HG03045 (cell line): ENCODE measurements around the gene SEPHS1.
A peak's percentile ranks its signal among the peaks of the same experiment; 100 is the strongest.
"Not testable (repeated sequence)": the region's sequence is repeated elsewhere in the genome, so short reads cannot be mapped to it uniquely, and the experiment has no call there.

Experiments
- ATAC-seq: cut with Tn5 transposase; IDR thresholded peaks from one replicate; pipeline ENCODE4 v1.9.1; 2021; ENCODE audit warnings: mild to moderate bottlenecking, moderate library complexity; ENCODE audit not compliant: unreplicated experiment

The SEPHS1 gene

DNA sequence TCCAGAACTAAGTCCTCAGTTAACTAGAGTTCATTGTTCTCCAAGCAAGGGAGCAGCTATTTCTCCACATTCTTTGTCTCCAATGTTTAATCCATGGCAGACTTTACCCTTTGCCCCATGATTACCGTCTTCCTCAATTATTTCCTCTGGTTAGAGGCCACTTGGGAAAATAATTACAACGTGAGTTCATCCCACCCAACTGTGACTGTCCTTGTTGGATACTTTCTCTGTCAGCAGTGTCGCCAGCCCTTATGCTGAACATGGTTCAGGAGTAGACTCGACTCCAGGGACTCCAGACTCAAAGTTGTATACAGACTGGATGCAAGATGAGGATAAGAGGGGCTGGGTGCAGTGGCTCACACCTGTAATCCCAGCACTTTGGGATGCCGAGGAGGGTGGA is 17.1 kb upstream of the SEPHS1 start:
- no peak for ATAC-seq

GRCh38 chr10:13360587-13360986 is 12.5 kb upstream of the SEPHS1 start:
- ATAC-seq, result no peak

- ATAC-seq, result no peak
Observed at GRCh38 chr10:13356392-13356791, 8.3 kb upstream of the SEPHS1 start.

DNA sequence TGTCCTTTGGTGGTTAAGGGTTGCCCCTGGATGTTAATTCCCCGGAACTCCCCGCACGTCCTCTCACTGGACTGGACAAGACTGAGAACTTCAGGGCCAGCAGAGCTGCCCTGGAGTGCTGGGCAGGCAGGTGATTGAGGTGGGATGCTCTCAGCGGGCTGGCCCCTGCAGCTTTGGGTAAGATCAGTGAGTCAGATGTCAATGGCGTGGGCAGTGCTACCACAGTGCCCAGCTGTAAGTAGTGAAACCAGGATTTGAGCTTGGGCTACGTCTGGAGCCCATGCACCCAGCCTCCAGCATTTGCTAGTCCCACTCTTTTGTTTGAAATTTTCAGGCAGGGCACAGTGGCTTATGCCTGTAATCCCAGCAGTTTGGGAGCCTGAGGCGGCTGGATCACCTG is 6.7 kb upstream of the SEPHS1 start:
- no peak for ATAC-seq

- ATAC-seq, result no peak
Observed at GRCh38 chr10:13352519-13352918, 4.4 kb upstream of the SEPHS1 start.

DNA sequence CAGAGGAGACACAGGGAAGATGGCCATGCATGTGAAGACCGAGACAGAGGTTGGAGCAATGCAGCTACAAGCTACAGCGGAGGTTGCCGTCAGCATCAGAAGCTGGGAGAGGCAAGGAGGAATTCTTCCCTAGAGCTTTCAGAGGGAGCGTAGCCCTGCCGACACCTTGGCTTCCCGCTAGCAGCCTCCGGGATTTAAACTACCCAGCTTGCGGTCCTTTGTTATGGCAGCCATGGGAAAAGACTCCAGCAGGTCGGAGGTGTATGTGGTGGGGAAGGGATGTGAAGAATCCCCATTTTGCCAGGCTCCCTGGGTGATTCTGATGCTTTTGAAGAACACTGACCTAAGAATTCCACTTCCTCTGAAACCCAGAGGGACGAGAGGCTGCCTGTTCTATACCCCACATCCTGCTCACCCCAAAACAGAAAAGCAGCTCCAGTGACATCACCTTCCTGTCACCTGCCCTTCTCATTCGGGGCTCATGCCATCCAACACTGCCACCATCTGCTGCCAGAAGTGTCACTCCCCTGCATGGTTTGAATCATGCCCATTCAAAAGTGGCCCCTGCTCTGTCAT is 3.3 kb upstream of the SEPHS1 start:
- no peak for ATAC-seq

DNA sequence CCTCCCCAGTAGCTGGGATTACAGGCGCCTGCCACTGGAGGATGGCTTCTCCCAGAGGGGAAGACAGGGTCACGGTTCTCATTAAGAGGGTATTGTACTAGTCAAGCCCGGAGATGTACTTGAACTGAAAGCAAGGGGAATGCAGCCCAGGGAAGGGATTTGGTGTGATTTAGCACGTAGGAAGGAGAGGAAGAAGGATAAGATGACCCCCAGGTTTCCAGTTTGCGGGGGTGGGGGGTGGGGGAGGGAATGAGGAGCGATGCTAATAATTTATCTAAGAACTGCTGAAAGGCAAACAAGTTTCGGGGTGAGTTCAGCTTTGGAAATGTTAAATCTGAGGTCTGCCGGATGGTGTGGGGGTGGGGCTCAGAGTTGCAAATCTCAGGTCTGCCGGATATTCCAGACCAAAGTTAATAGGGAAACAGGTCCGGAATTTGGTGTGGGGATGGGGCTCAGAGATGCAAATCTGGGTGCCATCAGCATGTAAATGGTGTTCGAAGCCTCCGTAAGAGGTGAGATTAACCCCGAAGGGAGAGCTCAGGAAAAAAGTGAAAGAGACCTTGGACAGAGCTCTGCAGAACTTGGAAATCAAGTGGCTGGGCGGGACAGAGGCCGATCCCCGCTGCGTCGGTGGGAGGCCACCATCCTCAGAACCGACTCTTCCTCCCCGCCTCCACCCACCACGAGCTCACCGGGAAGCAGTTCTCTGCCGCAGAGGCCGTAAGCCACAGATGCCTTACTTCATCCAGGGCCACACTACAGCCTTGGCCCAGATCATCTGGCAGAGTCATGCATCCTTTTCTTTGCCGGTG is 1.6 kb upstream of the SEPHS1 start:
- ATAC-seq, result no peak

- peak; percentile 62 for ATAC-seq
Observed at GRCh38 chr10:13347500-13348156, 465 bp downstream of the SEPHS1 start.

DNA sequence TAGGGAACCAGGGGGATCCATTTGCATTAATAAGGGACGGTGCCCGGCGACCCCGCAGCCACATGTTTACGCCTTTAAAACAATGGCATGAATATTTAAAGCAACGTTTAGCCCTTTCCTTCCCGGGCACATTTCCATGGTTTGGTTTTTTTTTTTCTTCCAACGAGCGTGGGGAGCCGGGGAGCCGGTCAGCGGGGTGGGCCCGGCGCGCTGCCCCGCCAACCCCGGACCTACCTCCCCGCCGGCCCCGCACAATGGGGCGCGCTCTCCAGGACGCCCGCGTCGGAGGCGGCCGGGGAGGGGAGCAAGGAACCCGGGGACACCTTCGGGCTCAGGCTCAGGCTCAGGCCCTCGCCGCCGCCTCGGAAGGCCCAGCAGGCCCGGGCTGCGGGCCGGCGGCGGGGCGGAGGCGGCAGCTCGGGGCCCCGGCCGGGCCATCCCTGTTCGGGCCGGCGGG is 1.0 kb downstream of the SEPHS1 start:
- peak; percentile 34 for ATAC-seq

DNA sequence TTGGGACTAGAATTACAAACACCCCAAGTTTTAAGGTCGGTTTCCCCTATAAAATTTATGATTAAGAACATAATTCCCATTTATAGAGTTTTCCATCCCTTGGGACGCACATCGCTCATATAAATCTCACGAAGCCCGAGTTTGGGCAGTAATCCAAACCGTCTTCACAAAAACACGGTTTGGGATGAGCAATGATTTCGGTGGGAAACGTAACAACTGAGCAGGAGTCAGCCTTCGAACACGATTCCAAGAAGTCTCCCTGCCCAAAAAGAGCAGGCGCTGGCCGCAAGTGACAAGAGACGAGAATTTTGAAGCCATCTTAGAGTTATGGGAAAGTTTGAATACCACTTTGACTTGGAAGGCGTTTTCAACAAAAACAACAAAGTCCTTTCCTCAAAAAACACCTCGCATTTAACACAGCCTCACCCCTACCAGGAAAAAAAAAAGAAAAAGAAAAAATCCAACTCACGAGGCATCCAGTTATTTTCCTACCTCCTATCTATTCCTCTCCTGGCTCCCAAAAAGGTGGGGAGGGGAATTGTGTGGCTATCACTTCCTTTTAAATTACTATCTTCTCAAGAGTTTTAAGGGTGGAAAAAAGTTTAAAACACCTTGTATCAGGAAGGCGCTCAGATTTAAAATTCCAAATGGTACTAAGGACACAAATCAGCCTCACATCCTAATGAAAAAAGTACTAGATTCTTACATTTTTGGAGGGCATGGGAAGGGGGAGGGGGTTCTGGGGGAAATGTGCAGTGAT is 1.6 kb downstream of the SEPHS1 start:
- ATAC-seq, result no peak

DNA sequence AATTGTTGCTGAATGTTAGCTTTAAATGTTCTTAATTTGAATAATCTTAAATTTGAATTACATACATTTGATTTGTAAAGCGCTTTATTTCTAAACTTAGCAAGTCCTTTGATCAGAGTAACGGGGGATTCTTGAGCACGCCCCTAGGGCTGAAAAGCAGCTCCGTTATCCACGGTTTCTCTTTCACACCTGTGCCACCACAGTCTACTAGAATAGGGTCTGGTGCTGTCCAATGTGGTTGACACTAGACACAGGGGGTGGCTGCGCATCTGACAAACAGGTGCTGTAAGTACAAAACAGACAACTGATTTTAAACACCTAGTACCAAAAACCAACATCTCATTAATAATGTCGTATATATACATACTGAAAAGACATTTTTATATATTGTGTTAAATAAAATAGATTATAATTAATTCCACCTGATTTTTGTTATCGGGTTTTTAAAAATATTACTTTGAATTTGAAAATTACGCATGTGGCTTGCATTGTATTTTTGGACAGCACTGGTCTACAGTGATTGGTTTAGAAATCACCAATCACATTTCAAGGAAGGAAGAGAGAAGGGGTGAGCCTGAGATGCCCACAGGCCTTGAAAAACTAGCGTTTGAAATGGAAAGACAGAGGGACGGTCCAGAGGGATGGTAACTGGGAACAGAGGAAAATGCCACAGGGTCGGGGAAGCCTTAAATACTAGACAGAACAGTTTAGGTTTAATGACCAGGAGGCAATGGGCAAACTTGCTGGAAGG is 7.3 kb downstream of the SEPHS1 start:
- ATAC-seq, result peak; percentile 95

- no peak for ATAC-seq
Observed at GRCh38 chr10:13340068-13340467, 8.0 kb downstream of the SEPHS1 start.

DNA sequence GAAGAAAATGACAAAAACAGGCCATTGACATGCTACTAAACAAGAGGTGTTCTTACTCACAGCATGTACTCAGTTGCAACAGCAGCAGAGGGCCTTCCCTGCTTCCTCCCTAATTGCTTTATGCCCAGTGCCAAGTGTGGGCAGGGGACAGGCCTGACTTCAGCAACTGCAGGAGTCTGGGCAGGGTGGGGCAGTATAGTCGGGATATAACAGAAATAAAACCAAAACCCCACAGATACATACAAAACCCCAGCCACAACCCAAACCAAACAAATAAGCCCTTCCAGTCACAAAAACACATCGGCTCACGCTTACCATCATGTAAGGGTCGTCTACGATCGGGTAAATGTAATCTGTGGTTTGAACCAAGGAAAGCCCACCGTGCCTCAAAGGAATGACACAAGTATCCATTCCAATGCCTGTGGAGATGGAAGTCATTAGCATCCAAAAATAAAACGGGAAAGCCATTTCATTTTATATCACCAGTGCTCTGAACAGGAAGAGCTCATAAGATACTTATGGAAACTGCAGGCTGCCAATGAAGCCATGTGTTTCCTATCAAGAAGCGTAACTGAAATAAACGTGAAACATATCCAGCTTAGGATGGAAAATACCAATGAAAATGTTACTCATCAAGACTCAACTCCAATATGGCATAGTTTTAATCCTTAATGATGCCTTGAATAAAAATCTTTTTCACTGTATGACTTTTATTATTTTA is 9.5 kb downstream of the SEPHS1 start:
- no peak for ATAC-seq

DNA sequence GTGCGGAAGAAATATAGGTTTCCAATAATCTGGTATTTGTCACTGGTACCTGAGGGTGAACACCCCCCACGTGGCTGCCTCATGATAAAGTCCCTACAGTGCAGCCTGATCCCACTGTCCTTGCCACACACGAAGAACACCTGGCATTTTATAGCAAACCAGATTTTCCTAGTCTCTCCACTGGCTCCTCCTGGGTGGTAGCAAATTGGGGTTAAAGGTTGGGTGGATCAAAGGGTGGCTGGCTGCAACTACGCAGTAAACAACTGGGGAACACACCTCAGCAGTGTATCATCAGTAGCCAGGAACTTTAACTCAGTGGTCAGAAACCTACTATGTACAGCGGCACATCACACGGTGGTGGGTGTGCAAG is 10.3 kb downstream of the SEPHS1 start:
- ATAC-seq, result no peak

DNA sequence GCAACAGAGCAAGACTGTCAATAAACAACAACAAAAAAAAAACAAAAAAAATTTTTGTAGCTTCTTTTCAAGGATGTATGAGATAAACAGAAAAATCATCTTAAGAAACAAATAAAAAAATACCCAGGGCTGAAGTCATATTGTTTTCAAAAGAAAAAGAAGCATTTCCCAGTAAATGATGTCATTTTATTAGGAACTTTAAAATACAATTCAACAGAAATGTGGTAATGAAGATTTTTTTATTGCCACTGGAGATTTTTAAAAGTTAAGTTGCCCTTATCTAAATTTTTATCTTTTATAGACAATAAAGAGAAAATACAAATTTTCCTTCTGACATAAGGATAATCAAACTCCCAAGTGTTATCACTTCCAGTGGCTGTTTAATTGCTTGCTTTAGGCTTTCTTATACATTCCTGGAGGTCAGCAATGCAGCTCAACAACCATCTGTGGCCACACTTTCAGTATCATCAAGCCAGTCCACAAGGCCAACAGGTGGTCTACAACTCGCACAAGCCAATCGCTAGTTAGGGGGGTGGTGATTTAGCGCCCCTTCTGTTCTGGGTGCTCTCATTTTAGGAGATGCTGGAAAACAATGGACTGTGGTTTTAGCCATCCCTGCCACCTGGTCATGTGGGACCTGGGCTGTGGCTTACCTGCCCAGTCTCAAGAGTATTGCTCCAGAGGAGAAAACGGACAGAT is 10.8 kb downstream of the SEPHS1 start:
- ATAC-seq, result no peak

DNA sequence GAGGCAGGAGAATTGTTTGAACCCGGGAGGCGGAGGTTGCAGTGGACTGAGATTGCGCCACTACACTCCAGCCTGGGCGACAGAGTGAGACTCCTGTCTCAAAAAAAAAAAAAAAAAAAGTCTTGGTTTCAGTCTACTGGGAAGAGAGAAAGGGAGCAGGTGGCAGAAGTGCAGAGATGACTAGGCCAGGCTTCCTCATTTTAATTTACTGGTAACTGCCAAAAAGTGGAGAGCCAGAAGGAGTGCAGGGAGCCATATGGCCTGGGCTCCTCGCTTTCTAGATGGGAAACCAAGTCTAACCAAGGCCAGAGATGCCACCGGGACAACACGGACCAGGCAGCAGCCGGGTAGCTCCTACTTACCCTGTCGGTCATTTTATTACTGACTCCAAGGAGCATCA is 12.2 kb downstream of the SEPHS1 start:
- no peak for ATAC-seq

- ATAC-seq, result no peak
Observed at GRCh38 chr10:13334556-13334955, 13.5 kb downstream of the SEPHS1 start.

- no peak for ATAC-seq
Observed at GRCh38 chr10:13331646-13332045, 16.4 kb downstream of the SEPHS1 start.

- not testable (repeated sequence) for ATAC-seq
Observed at GRCh38 chr10:13330980-13331379, 17.1 kb downstream of the SEPHS1 start.
